Astrocyte of the spinal cord (primary cell): ENCODE data around the gene PRCP.

Experiments used
- DNase-seq: peaks from one replicate; pipeline ENCODE4 v3.0.0; 2011; ENCODE audit warnings: low read depth, low spot score
- H3K4me3 ChIP-seq: 2 replicates; pipeline ENCODE4 v1.5.1; 2011; ENCODE audit warnings: low read depth, mild to moderate bottlenecking, low read length, moderate library complexity
- in situ Hi-C: cut with HindIII; loops from 2 replicates; pipeline ENCODE4 v1.10.0; 2017; ENCODE audit warnings: low sequenced_read_pairs
- TF ChIP-seq, protein P1 (sequence below): IDR thresholded peaks from 2 replicates; pipeline ENCODE4 v1.5.1; 2012; ENCODE audit warnings: low read depth, mild to moderate bottlenecking, low read length, inconsistent platforms

PRCP gene

DNA sequence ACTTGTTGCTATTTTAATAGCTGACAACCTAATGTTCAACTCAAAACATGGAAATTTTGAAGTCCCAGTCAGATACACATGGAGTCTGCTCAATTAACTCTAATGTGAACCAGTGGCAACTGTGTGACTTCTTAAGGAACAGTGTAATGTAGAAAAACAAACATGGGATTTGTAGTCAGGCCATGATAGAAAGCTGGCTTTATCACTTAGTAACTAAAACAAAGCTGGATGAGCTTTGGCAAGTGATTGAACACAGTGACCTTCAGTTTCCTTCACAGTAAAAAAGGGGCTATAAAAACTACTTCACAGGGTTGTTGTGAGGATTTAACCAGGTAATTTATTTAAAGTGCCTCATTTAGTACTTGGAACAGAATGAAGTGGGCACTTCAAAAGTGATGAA is 62.6 kb downstream of the PRCP start:
- H3K4me3 ChIP-seq = no peak overlapping the region
- in situ Hi-C loops = no loop called here
- TF ChIP-seq, protein P1, sequence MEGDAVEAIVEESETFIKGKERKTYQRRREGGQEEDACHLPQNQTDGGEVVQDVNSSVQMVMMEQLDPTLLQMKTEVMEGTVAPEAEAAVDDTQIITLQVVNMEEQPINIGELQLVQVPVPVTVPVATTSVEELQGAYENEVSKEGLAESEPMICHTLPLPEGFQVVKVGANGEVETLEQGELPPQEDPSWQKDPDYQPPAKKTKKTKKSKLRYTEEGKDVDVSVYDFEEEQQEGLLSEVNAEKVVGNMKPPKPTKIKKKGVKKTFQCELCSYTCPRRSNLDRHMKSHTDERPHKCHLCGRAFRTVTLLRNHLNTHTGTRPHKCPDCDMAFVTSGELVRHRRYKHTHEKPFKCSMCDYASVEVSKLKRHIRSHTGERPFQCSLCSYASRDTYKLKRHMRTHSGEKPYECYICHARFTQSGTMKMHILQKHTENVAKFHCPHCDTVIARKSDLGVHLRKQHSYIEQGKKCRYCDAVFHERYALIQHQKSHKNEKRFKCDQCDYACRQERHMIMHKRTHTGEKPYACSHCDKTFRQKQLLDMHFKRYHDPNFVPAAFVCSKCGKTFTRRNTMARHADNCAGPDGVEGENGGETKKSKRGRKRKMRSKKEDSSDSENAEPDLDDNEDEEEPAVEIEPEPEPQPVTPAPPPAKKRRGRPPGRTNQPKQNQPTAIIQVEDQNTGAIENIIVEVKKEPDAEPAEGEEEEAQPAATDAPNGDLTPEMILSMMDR = no peak
- no peak for DNase-seq

DNA sequence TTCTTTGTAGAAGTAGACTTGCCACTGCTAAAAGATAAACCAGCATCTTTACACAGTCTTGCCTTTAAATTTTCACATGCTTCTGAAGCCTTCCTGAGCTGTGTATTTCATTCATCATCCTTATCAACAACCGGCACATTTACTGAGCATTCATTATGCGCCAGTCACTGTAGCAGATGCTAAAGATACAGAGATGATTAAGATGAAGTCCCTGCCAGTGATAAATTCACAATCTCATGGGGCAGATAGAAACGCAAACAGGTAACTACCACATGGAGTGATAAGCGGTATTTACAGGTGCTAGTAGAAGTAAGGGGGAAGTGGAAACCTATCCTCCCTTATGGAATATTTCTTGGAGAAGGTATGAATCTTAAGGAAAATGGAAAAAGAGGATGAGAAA is 67.2 kb downstream of the PRCP start:
- in situ Hi-C loops = no loop called here
- TF ChIP-seq, protein P1 = no peak
- DNase-seq = no peak

DNA sequence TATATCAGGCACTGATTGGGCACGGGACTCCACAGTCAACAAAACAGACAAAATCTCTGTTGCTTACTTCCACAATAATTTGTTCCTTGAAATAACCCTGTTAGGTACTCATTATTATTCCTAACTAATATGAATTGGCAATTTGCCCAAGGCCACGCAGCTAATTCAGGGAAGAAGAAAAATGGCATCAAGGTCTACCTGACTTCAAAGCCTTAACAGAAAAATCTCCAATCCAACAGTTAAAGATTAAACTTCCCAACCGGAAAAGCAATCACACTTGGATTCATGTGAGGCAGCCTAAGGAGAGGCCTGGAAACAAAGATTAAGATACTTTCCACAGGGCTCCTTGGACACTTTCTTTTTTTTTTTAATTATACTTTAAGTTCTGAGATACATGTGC is 68.9 kb downstream of the PRCP start:
- in situ Hi-C loops = no loop called here
- DNase-seq = no peak
- TF ChIP-seq, protein P1 = no peak
- H3K4me3 ChIP-seq = no peak overlapping the region

More for the DNA sequence above, 67.2 kb downstream of the PRCP start:
- no peak overlapping the region for H3K4me3 ChIP-seq

DNA sequence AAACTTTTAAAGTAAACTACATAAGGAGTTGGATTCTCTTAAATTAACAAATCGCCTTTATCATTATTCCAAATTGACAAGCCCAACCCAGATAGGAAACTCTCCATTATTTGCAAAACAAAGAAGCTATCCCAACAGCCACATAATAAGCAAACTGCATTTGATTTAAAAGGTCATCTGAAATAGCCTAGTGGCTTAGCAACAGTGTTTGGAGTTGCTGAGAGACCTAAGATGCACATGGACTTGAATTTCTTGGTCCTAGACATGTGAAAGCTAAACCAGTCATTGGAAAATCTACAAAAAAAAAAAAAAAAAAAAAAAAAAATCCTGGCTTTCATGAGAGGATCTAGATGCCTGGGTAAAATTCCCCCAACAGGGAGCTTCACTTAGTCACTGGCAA is 69.5 kb downstream of the PRCP start:
- TF ChIP-seq, protein P1 = no peak
- no peak overlapping the region for H3K4me3 ChIP-seq
- in situ Hi-C loops = no loop called here
- DNase-seq = no peak

DNA sequence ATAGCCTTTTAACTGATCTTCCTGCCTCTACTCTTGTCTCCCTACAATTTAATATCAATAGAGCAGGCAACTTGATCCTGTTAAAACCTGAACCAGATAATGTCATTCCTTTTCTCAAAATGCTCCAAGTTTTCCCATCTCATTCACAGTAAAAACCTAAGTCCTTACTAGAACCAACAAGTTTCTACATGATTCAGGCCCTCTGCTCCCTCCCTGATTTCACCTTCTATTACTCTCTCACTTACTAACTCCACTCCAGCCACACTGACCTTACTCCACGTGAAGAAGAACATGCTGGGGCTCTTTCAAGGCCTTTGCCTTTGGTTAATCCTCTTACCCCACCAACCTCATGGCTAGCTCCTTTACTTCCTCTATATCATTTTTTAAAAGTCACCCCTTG is 71.1 kb downstream of the PRCP start:
- H3K4me3 ChIP-seq = no peak overlapping the region
- TF ChIP-seq, protein P1 = no peak
- no peak for DNase-seq
- in situ Hi-C loops = no loop called here

DNA sequence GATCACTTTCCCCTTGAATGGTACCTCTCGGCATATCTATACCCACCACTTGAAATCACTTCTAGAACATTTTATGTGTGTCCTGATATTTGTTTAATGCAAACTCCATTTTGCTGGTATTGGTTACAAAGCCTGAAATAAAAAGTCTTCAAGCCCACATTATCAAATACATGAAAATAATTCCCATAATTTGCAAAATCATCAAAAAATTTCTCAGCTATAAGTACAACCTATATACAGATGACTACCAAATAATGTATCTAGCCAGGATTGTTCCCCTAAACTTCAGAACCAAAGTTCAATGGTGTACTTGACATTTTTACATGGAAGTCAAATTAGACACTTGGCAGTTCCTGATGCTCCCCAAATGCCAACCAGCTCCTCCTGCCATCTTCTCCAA is 71.8 kb downstream of the PRCP start:
- in situ Hi-C loops = no loop called here
- no peak for DNase-seq
- no peak overlapping the region for H3K4me3 ChIP-seq
- TF ChIP-seq, protein P1 = no peak

DNA sequence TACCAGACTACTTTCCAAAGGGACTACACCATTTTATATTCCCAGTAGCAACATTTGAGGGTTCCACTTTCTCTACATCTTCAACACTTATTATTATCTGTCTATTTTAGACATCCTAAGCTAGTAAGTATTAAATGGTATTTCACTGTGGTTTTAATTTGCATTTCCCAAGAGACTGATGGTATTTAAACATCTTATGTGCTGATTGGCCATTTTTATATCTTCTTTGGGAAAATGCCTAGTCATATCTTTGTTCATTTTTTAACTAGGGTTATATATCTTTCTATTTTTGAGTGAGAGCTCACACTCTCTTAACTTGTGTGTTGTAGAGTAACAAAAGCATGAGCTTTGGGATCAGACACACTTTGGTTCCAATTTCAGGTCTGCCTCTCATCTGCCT is 73.7 kb downstream of the PRCP start:
- H3K4me3 ChIP-seq = no peak overlapping the region
- TF ChIP-seq, protein P1 = no peak
- in situ Hi-C loops = no loop called here
- DNase-seq = no peak
